Naive thymus-derived CD4-positive, alpha-beta T cell (primary cell): ENCODE measurements around the gene KLK15. TPM values are rescaled to one million over a fixed set of nuclear protein-coding genes. Genes with fewer than 3 reads are reported as not detected.

Source experiments
- ATAC-seq: fragments of 150-1000 bp; cut with Tn5 transposase; 2 replicates; pipeline ENCODE4 v1.10.0; 2021; ENCODE audit warnings: mild to moderate bottlenecking, moderate library complexity
- CTCF ChIA-PET: fragments of 350-600 bp; sonication (Branson Sonifier 250); formaldehyde crosslinking; loops from one replicate; lab custom pipeline; 2021; ENCODE audit warnings: antibody characterized with exemption; lab: Charles Lee
- POLR2A ChIA-PET: fragments of 350-600 bp; sonication (Branson Sonifier 250); formaldehyde crosslinking; loops from one replicate; lab custom pipeline; 2021; ENCODE audit warnings: antibody characterized with exemption, inconsistent platforms; lab: Charles Lee
- DNase-seq, 9 donors: peaks; one replicate each; pipeline versions ENCODE4 v3.0.0 to v3.0.0-alpha.2; 2020 to 2022; ENCODE audit warnings: mixed read lengths in 1 of 9
- H3K27ac ChIP-seq: one replicate; pipeline ENCODE4 v1.7.0; 2013; ENCODE audit warnings: mild to moderate bottlenecking, low read depth, low read length, moderate library complexity
- H3K27me3 ChIP-seq, 2 donors: one replicate each; pipeline ENCODE4 v1.7.0; 2013; ENCODE audit warnings: low read length in 2 of 2, mild to moderate bottlenecking in 2 of 2, moderate library complexity in 2 of 2; ENCODE audit not compliant: control insufficient read depth in 2 of 2, insufficient read depth in 2 of 2
- H3K36me3 ChIP-seq, 3 experiments: 1 replicate in 2 of 3; 2 replicates in 1 of 3; pipeline ENCODE4 v1.7.0; 2013; ENCODE audit warnings: low read length in 3 of 3, mild to moderate bottlenecking in 3 of 3, moderate library complexity in 1 of 3; ENCODE audit not compliant: insufficient read depth in 3 of 3, control insufficient read depth in 2 of 3
- H3K4me1 ChIP-seq, 2 donors: one replicate each; pipeline ENCODE4 v1.7.0; 2013; ENCODE audit warnings: low read length in 2 of 2, mild to moderate bottlenecking in 2 of 2, moderate library complexity in 1 of 2; ENCODE audit not compliant: control insufficient read depth in 2 of 2, insufficient read depth in 2 of 2
- H3K4me3 ChIP-seq: 2 replicates; pipeline ENCODE4 v1.7.0; 2013; ENCODE audit warnings: mild to moderate bottlenecking, low read length
- H3K9me3 ChIP-seq, 3 experiments: 1 replicate in 2 of 3; 2 replicates in 1 of 3; pipeline ENCODE4 v1.7.0; 2013; ENCODE audit warnings: low read length in 3 of 3; ENCODE audit not compliant: control insufficient read depth in 2 of 3
- H3K27ac Mint-ChIP-seq, 9 donors: one replicate each; pipeline ENCODE4 v1.8.0; 2020 to 2022; ENCODE audit warnings: mixed read lengths in 9 of 9, mild to moderate bottlenecking in 8 of 9, moderate library complexity in 5 of 9, inconsistent platforms in 2 of 9
- H3K27me3 Mint-ChIP-seq, 5 donors: one replicate each; pipeline ENCODE4 v1.8.0; 2021 to 2022; ENCODE audit warnings: mixed read lengths in 5 of 5, mild to moderate bottlenecking in 1 of 5
- H3K36me3 Mint-ChIP-seq, 5 donors: one replicate each; pipeline ENCODE4 v1.8.0; 2020 to 2022; ENCODE audit warnings: mixed read lengths in 5 of 5, mild to moderate bottlenecking in 3 of 5, inconsistent platforms in 1 of 5
- H3K4me1 Mint-ChIP-seq, 7 donors: one replicate each; pipeline ENCODE4 v1.8.0; 2020 to 2022; ENCODE audit warnings: mixed read lengths in 7 of 7, mild to moderate bottlenecking in 3 of 7, inconsistent platforms in 1 of 7
- H3K4me3 Mint-ChIP-seq, 10 donors: one replicate each; pipeline ENCODE4 v1.8.0; 2020 to 2022; ENCODE audit warnings: mild to moderate bottlenecking in 10 of 10, mixed read lengths in 10 of 10, moderate library complexity in 6 of 10, inconsistent platforms in 2 of 10
- H3K9me3 Mint-ChIP-seq, 11 donors: one replicate each; pipeline ENCODE4 v1.8.0; 2020 to 2022; ENCODE audit warnings: mixed read lengths in 11 of 11, mild to moderate bottlenecking in 4 of 11, inconsistent platforms in 1 of 11, moderate library complexity in 1 of 11
- intact Hi-C, 2 donors: fragments of 100-400 bp; cut with micrococcal nuclease; formaldehyde crosslinking; loops; one replicate each; pipeline ENCODE4 v1.15.1; 2023
- polyA plus RNA-seq, 2 donors: library from polyadenylated mRNA; unstranded; fragments of 300-500 nt; fragmentation: Illumina TruSeq; gene quantifications; one replicate each; pipeline ENCODE4 v1.2.3, GENCODE V29; 2021
- total RNA-seq, 6 experiments: library from RNA in 5 of 6; stranded (reverse) in 5 of 6; gene quantifications; 1 replicate in 5 of 6; 2 replicates in 1 of 6; pipeline ENCODE4 v1.2.3 and lab custom pipeline; 2021 to 2026

The KLK15 gene
- total and polyA plus RNA-seq, 7 experiments from 2014 or later = not detected

DNA sequence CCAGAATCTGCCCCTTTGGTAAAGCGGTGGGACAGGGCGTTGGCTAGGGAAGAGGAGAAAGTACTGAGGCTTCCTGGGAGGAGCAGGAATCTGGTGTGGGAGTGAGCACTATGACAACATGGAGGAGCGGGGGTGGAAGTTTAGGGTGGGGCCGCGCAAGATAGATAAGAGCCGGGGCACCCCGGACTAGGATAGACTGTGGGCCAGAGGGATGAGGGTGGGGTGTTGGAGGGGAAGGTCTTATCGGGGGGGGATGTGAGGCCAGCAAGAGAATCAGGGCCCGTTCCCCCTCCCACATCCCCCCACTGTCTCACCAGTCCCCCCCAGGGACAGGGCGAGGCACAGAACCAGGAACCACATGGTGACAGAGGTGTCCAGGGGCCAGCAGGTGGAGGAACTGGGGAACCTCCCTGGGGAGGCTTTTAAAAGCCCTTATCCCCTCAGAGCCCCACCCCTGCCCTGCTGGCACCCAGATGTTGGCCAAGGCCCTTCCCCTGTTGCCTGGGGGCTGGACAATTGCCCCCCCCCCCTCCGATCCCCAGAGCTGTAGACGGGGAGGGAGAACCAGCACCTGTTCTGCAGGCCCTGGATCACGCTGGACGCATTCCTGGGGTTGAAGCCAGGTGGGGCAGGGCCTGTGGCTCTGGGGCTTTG is 9.9 kb downstream of the KLK15 start, which contains the start of gene KLK1:
KLK1 (minus strand) TSS at position 399 of the 654 bp plus-strand sequence; CDS start at position 360, 39 bp downstream.
- Mint-ChIP-seq H3K27ac (no peak within 1 kb of the TSS), H3K9me3 (no peaks in the 10 kb centered on the region), H3K4me1 (peaks cover 18 to 27% (median 25%) of the 10 kb centered on the region in 7 donors), H3K27me3 (peaks cover 47 to 73% (median 65%) of the 10 kb centered on the region in 5 donors), H3K36me3 (peaks cover 0 to 7% (median 0%) of the 10 kb centered on the region in 5 donors), H3K4me3 (no peak within 1 kb of the TSS)
- Histone ChIP-seq H3K4me3 (no peak within 1 kb of the TSS), H3K36me3 (no peaks in the 10 kb centered on the region), H3K9me3 (no peaks in the 10 kb centered on the region), H3K27me3 (peaks cover 0 to 10% of the 10 kb centered on the region in 2 donors), H3K4me1 (no peaks in the 10 kb centered on the region), H3K27ac (no peak within 1 kb of the TSS)
- ChIA-PET CTCF (no interaction called here), POLR2A (no interaction called here)
- no peak for ATAC-seq
- no peak for DNase-seq
- intact Hi-C loops = no loop called here

DNA sequence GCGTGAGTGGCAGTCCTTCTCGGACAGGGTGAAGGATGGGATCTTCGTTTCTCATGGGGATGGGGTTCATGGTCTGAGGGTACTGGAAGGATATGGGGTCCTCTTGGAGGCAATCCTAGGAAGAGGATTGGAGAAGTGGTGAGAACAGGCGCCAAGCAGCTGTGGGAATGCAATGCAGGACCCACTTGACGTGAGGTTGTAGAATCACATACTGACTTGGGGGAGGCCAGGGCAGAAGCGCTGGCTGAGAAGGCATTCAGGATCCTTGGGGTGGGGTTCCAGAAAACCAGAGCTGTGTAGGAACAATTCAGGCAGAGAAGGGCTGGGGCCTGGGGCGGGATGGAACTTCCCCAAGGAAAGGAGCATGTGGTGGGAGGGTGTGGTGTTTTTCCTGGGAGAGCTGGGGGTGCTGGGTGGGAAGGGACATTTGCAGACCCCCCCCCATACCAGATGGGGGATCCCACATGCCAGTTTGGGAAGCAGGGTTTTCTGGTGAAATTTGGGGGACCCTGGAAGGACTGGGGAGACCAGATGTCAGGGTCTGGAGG is 10.6 kb downstream of the KLK15 start:
- H3K9me3 ChIP-seq = no peaks in the 10 kb centered on the region
- H3K27ac ChIP-seq = no peak overlapping the region
- peaks cover 0 to 14% of the 10 kb centered on the region in 2 donors for H3K27me3 ChIP-seq

GRCh38 chr19:50821622-50822021 is 11.8 kb downstream of the KLK15 start:
- DNase-seq = no peak
- peaks cover 0 to 2% (median 0%) of the 10 kb centered on the region in 11 donors for H3K9me3 Mint-ChIP-seq
- intact Hi-C loops = no loop called here
- peaks cover 45 to 76% (median 66%) of the 10 kb centered on the region in 5 donors for H3K27me3 Mint-ChIP-seq
- ChIA-PET CTCF (no interaction called here), POLR2A (no interaction called here)
- no peak overlapping the region for H3K4me3 ChIP-seq
- peaks cover 0 to 14% of the 10 kb centered on the region in 2 donors for H3K27me3 ChIP-seq
- peaks cover 21 to 28% (median 28%) of the 10 kb centered on the region in 7 donors for H3K4me1 Mint-ChIP-seq
- H3K27ac Mint-ChIP-seq = no peak overlapping the region
- H3K27ac ChIP-seq = no peak overlapping the region
- peak overlapping the region in 1 of 10 donors; percentile 97 for H3K4me3 Mint-ChIP-seq
- peaks cover 0 to 4% of the 10 kb centered on the region in 2 donors for H3K4me1 ChIP-seq
- H3K9me3 ChIP-seq = no peaks in the 10 kb centered on the region
- no peak for ATAC-seq
- H3K36me3 ChIP-seq = no peaks in the 10 kb centered on the region
- H3K36me3 Mint-ChIP-seq = peaks cover 0 to 7% (median 0%) of the 10 kb centered on the region in 5 donors

More for the DNA sequence above, 10.6 kb downstream of the KLK15 start:
- Histone ChIP-seq H3K4me1 (peaks cover 0 to 4% of the 10 kb centered on the region in 2 donors), H3K4me3 (no peak overlapping the region), H3K36me3 (no peaks in the 10 kb centered on the region)
- H3K9me3 Mint-ChIP-seq = no peaks in the 10 kb centered on the region
- CTCF ChIA-PET = no interaction called here
- peaks cover 18 to 28% (median 25%) of the 10 kb centered on the region in 7 donors for H3K4me1 Mint-ChIP-seq
- intact Hi-C loops = no loop called here
- ATAC-seq (no peak), DNase-seq (no peak)
- peaks cover 44 to 75% (median 63%) of the 10 kb centered on the region in 5 donors for H3K27me3 Mint-ChIP-seq
- POLR2A ChIA-PET = no interaction called here
- peaks cover 0 to 7% (median 0%) of the 10 kb centered on the region in 5 donors for H3K36me3 Mint-ChIP-seq
- no peak overlapping the region for H3K4me3 Mint-ChIP-seq
- H3K27ac Mint-ChIP-seq = no peak overlapping the region

DNA sequence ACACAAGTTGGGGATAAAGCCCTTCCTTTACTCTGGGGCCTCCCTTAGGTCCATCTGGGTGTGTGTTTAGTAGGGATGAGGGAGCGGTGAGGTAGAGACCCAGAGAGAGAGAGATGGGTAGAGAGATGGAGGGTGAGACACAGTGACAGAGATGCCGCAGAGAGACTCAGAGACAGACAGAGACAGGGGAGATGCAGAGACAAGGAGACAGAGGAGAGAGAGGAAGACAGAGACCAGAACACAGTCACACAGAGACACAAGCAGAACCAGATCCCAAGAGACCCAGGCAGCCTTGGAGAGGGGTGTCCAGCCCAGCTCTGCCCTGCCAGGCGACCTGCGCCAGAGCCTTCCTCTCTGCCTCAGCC is 12.1 kb downstream of the KLK15 start:
- no peak overlapping the region for H3K27ac Mint-ChIP-seq
- peaks cover 0 to 4% of the 10 kb centered on the region in 2 donors for H3K4me1 ChIP-seq

GRCh38 chr19:50820549-50821247 is 12.7 kb downstream of the KLK15 start:
- no peak overlapping the region for H3K4me3 ChIP-seq
- H3K27me3 Mint-ChIP-seq = peaks cover 47 to 76% (median 68%) of the 10 kb centered on the region in 5 donors

More for the DNA sequence above, 12.1 kb downstream of the KLK15 start:
- no peak for ATAC-seq
- ChIA-PET POLR2A (no interaction called here), CTCF (no interaction called here)
- Mint-ChIP-seq H3K36me3 (peaks cover 0 to 7% (median under 1%) of the 10 kb centered on the region in 5 donors), H3K4me3 (peak overlapping the region in 5 of 10 donors; percentile 8 to 97 (median 66)), H3K27me3 (peaks cover 47 to 78% (median 66%) of the 10 kb centered on the region in 5 donors), H3K9me3 (peaks cover 0 to 2% (median 0%) of the 10 kb centered on the region in 11 donors), H3K4me1 (peaks cover 21 to 28% (median 28%) of the 10 kb centered on the region in 7 donors)
- H3K4me3 ChIP-seq = no peak overlapping the region
- no peak overlapping the region for H3K27ac ChIP-seq
- no peaks in the 10 kb centered on the region for H3K36me3 ChIP-seq
- intact Hi-C loops = no loop called here
- peaks cover 0 to 14% of the 10 kb centered on the region in 2 donors for H3K27me3 ChIP-seq
- no peak for DNase-seq
- H3K9me3 ChIP-seq = no peaks in the 10 kb centered on the region

DNA sequence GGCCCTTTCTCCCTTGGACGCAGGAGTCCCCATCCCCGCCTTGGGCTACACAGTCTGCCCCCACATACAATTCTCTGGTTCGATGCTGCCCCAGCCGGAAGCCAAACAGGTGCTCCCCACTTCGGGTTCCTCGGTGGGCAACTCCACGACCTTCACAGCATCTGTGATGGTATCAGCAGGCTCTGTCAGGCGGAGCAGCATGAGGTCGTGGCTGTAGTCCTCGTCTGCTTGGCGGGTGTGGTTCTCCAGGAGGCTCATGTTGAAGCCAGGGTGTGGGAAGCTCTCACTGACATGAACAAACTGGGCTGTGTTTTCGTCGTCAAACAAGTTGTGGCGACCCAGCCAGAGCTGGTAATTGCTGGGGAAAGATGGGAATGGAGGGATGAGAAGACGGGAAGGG is 13.3 kb downstream of the KLK15 start:
- Mint-ChIP-seq H3K4me1 (peaks cover 21 to 28% (median 28%) of the 10 kb centered on the region in 7 donors), H3K27ac (peak overlapping the region in 2 of 9 donors; percentile 7 to 28), H3K9me3 (peaks cover 0 to 2% (median 0%) of the 10 kb centered on the region in 11 donors), H3K4me3 (peak overlapping the region in 9 of 10 donors; percentile 27 to 97 (median 65)), H3K36me3 (peaks cover 0 to 7% (median 4%) of the 10 kb centered on the region in 5 donors), H3K27me3 (peaks cover 47 to 76% (median 71%) of the 10 kb centered on the region in 5 donors)
- no peak for DNase-seq
- peaks cover 0 to 4% of the 10 kb centered on the region in 2 donors for H3K4me1 ChIP-seq
- no peak for ATAC-seq
- no peaks in the 10 kb centered on the region for H3K9me3 ChIP-seq
- POLR2A ChIA-PET = no interaction called here
- no peak overlapping the region for H3K4me3 ChIP-seq
- peaks cover 0 to 14% of the 10 kb centered on the region in 2 donors for H3K27me3 ChIP-seq
- no peaks in the 10 kb centered on the region for H3K36me3 ChIP-seq
- intact Hi-C loops = no loop called here
- CTCF ChIA-PET = no interaction called here
- H3K27ac ChIP-seq = no peak overlapping the region

More at GRCh38 chr19:50820549-50821247, 12.7 kb downstream of the KLK15 start:
- Histone ChIP-seq H3K27ac (no peak overlapping the region), H3K9me3 (no peaks in the 10 kb centered on the region), H3K27me3 (peaks cover 0 to 14% of the 10 kb centered on the region in 2 donors), H3K36me3 (no peaks in the 10 kb centered on the region), H3K4me1 (peaks cover 0 to 4% of the 10 kb centered on the region in 2 donors)
- ATAC-seq = no peak
- intact Hi-C loops = no loop called here
- H3K27ac Mint-ChIP-seq = peak overlapping the region in 4 of 9 donors; percentile 7 to 64 (median 44)
- H3K9me3 Mint-ChIP-seq = peaks cover 0 to 2% (median 0%) of the 10 kb centered on the region in 11 donors
- ChIA-PET CTCF (no interaction called here), POLR2A (no interaction called here)
- H3K4me1 Mint-ChIP-seq = peaks cover 21 to 28% (median 28%) of the 10 kb centered on the region in 7 donors
- peak overlapping the region in 9 of 10 donors; percentile 32 to 97 (median 72) for H3K4me3 Mint-ChIP-seq
- DNase-seq = no peak
- peaks cover 0 to 7% (median 4%) of the 10 kb centered on the region in 5 donors for H3K36me3 Mint-ChIP-seq
